Osteoblast (primary cell): Measurements from ENCODE around the gene GPN2. TPM values are rescaled to one million over a fixed set of nuclear protein-coding genes. Genes with fewer than 3 reads are reported as not detected.
"Not testable (repeated sequence)": the region's sequence is repeated elsewhere in the genome, so short reads cannot be mapped to it uniquely, and the experiment has no call there.

Experiments used
- DNase-seq: peaks from one replicate; pipeline ENCODE4 v3.0.0; 2011; ENCODE audit warnings: low spot score, mixed read lengths; ENCODE audit not compliant: insufficient read length; ENCODE audit errors: missing footprints
- H2AFZ ChIP-seq: 2 replicates; pipeline ENCODE4 v1.6.0; 2011; ENCODE audit warnings: mild to moderate bottlenecking, low read length
- H3K27ac ChIP-seq: 2 replicates; pipeline ENCODE4 v1.5.1; 2011; ENCODE audit warnings: mild to moderate bottlenecking, low read depth, low read length, moderate library complexity
- H3K27me3 ChIP-seq: 2 replicates; pipeline ENCODE4 v1.6.0; 2012; ENCODE audit warnings: mild to moderate bottlenecking, control low read depth, inconsistent platforms, low read length, moderate library complexity; ENCODE audit not compliant: insufficient read depth
- H3K36me3 ChIP-seq: 2 replicates; pipeline ENCODE4 v1.5.1; 2011; ENCODE audit warnings: mild to moderate bottlenecking, low read length, control low read depth, moderate library complexity; ENCODE audit not compliant: insufficient read depth
- H3K4me1 ChIP-seq: 2 replicates; pipeline ENCODE4 v1.5.1; 2011; ENCODE audit warnings: mild to moderate bottlenecking, low read length, control low read depth, moderate library complexity; ENCODE audit not compliant: insufficient read depth
- H3K4me2 ChIP-seq: 2 replicates; pipeline ENCODE4 v1.6.0; 2011; ENCODE audit warnings: mild to moderate bottlenecking, low read length; ENCODE audit not compliant: insufficient read depth
- H3K4me3 ChIP-seq: fragments of 200-600 bp; sonication (generic); 3 replicates; pipeline ENCODE4 v1.5.1; 2012; ENCODE audit warnings: mild to moderate bottlenecking, low read length, inconsistent platforms; ENCODE audit not compliant: insufficient read depth
- H3K79me2 ChIP-seq: 2 replicates; pipeline ENCODE4 v1.6.0; 2012; ENCODE audit warnings: mild to moderate bottlenecking, low read length, control low read depth, inconsistent platforms; ENCODE audit not compliant: insufficient read depth
- H3K9me3 ChIP-seq: 2 replicates; pipeline ENCODE4 v1.5.1; 2011; ENCODE audit warnings: low read depth, low read length, control low read depth
- H4K20me1 ChIP-seq: 2 replicates; pipeline ENCODE4 v1.6.0; 2012; ENCODE audit warnings: mild to moderate bottlenecking, low read length, control low read depth; ENCODE audit not compliant: insufficient read depth
- total RNA-seq: library from RNA; depleted of rRNA; stranded (reverse); fragments of >200 nt; gene quantifications from 2 replicates; pipeline ENCODE4 v1.2.3, GENCODE V29; 2012
- TF ChIP-seq, protein P1 (sequence below): IDR thresholded peaks from 2 replicates; pipeline ENCODE4 v1.5.1; 2011; ENCODE audit warnings: mild to moderate bottlenecking, low read depth, low read length, moderate library complexity; ENCODE audit errors: extremely low read depth

GPN2 gene
- total RNA-seq, 1 donor, result 8.0 TPM

DNA sequence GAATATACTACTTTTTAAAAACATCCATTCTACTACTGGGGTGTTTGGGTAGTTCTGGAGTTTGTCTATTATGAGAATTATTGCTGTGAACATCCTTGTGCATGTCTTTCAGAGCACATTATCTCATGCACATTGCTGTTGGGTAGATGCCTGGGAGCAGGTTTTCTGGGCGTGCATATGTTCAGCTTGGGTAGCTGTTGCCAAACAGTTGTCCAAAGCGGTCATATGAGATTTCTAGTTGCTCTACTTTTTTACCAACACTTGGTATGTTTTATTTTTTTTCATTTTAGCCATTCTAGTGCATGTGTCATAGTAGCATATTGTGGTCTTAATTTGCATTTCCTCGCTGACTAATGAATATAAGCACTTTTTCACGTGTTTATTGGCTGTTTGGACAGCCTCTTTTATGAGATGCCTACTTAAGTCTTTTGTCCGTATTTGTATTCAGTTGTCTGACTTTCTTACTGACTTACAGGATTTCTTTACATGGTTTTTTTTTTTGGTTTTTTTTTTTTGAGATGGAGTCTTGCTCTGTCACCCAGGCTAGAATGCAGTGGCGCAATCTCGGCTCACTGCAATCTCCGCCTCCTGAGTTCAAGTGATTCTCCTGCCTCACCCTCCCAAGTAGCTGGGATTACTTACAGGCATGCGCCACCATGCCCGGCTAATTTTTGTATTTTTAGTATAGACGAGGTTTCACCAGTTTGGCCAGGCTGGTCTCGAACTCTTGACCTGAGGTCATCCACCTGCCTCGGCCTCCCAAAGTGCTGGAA lies 45.5 kb downstream of the GPN2 start:
- Histone ChIP-seq H3K27me3 (no peaks in the 10 kb centered on the region), H3K36me3 (peaks cover 19% of the 10 kb centered on the region), H2AFZ (no peak overlapping the region), H3K9me3 (no peaks in the 10 kb centered on the region), H3K27ac (no peak overlapping the region), H4K20me1 (peaks cover 9% of the 10 kb centered on the region), H3K4me1 (peaks cover 14% of the 10 kb centered on the region), H3K4me3 (no peak overlapping the region), H3K4me2 (no peak overlapping the region), H3K79me2 (peaks cover 2% of the 10 kb centered on the region)
- DNase-seq, result no peak
- TF ChIP-seq, protein P1, sequence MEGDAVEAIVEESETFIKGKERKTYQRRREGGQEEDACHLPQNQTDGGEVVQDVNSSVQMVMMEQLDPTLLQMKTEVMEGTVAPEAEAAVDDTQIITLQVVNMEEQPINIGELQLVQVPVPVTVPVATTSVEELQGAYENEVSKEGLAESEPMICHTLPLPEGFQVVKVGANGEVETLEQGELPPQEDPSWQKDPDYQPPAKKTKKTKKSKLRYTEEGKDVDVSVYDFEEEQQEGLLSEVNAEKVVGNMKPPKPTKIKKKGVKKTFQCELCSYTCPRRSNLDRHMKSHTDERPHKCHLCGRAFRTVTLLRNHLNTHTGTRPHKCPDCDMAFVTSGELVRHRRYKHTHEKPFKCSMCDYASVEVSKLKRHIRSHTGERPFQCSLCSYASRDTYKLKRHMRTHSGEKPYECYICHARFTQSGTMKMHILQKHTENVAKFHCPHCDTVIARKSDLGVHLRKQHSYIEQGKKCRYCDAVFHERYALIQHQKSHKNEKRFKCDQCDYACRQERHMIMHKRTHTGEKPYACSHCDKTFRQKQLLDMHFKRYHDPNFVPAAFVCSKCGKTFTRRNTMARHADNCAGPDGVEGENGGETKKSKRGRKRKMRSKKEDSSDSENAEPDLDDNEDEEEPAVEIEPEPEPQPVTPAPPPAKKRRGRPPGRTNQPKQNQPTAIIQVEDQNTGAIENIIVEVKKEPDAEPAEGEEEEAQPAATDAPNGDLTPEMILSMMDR, result no peak

DNA sequence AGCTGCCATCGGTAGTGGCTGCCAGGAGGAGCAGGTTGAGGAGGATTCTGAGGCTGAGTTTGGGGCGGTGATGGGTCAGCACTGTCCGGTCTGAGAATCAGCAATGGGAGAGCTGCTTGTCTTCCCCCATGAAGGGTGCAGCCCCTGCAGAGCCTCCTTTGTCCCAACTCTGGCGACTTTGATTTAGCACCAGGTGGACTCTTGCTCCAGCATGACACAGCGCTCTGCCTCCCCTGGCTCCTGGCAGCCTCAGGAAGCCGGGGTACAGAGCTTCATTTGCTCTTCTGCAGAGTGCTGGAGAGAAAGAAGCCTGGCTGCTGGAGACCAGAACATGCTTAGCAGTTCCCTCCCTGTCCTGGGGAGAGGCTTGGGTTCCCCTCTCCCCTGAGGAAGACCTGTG lies 50.3 kb downstream of the GPN2 start:
- TF ChIP-seq, protein P1, result no peak
- Histone ChIP-seq H3K36me3 (peaks cover 28% of the 10 kb centered on the region), H4K20me1 (peaks cover 3% of the 10 kb centered on the region), H3K79me2 (peaks cover 2% of the 10 kb centered on the region), H3K4me2 (no peak overlapping the region), H3K9me3 (no peaks in the 10 kb centered on the region), H2AFZ (no peak overlapping the region), H3K4me3 (no peak overlapping the region), H3K4me1 (no peaks in the 10 kb centered on the region), H3K27ac (no peak overlapping the region), H3K27me3 (no peaks in the 10 kb centered on the region)
- DNase-seq, result no peak

DNA sequence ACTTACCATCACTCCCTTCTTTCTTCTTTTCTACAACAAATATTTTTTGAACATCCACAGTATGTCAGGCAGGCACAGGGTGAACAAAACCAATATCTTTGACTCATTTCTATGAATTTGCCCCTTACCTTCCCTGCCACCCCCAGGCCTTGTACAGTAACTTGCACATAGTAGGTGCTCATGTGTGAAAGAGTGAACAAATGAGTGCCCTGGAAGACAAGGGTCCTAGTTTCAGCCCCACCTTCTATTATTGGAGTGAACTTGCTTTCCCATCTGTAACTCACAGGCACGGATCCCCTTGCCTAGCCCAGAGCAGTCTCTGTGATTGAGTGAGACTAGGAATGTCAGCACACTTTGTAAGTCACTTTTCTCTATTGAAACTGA lies 50.8 kb downstream of the GPN2 start:
- Histone ChIP-seq H2AFZ (no peak overlapping the region), H3K4me1 (no peaks in the 10 kb centered on the region), H3K36me3 (peaks cover 32% of the 10 kb centered on the region), H3K27ac (no peak overlapping the region), H3K9me3 (no peaks in the 10 kb centered on the region), H3K79me2 (peaks cover 2% of the 10 kb centered on the region), H3K27me3 (no peaks in the 10 kb centered on the region), H3K4me2 (no peak overlapping the region), H3K4me3 (no peak overlapping the region), H4K20me1 (peaks cover 3% of the 10 kb centered on the region)
- no peak for DNase-seq
- TF ChIP-seq, protein P1, result no peak

DNA sequence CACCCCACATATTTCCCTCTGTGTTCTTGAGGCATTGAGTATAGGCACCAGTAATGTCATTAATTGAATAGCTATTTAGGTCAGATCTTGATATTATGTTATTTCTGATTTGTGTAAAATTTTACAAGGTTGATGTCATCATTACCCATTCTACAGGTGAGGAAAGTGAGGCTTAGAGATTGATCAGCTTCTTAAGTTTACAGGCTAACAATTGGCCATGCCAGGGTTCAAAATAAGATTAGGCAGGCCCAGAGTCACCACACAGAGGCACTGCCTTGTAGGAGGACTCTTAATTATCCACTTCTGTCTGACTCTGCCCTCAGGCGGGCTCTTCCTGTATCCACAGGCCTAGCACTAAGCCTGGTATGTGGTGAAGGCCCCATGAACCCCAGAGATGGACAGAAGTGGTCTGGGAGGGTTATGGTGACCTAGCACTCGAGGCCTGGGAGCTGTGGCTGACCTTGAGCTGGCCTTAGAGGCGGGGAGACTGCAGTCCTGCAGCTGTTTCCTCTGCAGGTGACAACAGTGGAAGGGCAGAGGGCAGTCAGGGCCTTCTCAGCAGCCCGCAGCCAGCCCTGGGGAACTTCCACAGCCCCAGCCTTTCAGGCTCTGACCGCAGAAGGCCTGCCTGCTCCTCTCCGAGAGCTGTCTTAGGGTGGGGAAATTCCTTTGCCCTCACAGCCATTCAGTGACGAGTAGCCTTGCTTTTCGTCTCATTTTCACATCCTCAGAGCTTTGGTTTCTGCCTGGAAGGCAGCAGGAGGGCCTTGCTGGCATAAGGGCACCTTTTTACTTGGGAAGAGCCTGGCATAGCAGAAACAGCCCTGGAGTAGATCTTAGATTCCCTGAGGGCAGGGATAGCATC lies 51.4 kb downstream of the GPN2 start:
- Histone ChIP-seq H3K36me3 (peaks cover 39% of the 10 kb centered on the region), H4K20me1 (peaks cover 3% of the 10 kb centered on the region), H3K4me3 (no peak overlapping the region), H3K9me3 (no peaks in the 10 kb centered on the region), H2AFZ (no peak overlapping the region), H3K4me1 (no peaks in the 10 kb centered on the region), H3K4me2 (no peak overlapping the region), H3K27me3 (no peaks in the 10 kb centered on the region), H3K79me2 (peaks cover under 1% of the 10 kb centered on the region), H3K27ac (no peak overlapping the region)
- no peak for DNase-seq
- TF ChIP-seq, protein P1, result no peak

DNA sequence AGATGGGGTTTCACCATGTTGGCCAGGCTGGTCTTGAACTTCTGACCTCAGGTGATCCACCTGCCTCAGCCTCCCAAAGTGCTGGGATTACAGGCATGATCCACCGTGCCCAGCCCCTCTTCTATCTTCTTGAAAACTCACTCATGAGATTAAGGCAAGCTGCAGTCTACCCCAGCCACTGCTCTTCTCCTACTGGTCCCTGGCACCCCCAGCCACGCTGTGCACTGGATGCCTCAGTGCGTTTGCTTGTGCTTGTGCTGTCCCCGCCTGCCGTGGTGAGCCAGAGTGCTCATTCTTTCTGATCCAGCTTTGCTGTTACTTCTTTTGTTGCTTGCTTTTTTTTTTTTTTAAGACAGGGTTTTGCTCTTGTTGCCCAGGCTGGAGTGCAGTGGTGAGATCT lies 52.4 kb downstream of the GPN2 start:
- H3K27me3 ChIP-seq, H3K4me3 ChIP-seq, H3K79me2 ChIP-seq, H2AFZ ChIP-seq, H4K20me1 ChIP-seq, H3K9me3 ChIP-seq, DNase-seq, H3K4me1 ChIP-seq, H3K4me2 ChIP-seq, H3K27ac ChIP-seq: not testable (repeated sequence)
- H3K36me3 ChIP-seq, result peaks cover 49% of the 10 kb centered on the region
